H1 (cell line): Measurements from ENCODE around the gene MRTFB. TPM values are rescaled to one million over a fixed set of nuclear protein-coding genes. Genes with fewer than 3 reads are reported as not detected.
A peak's percentile ranks its signal among the peaks of the same experiment; 100 is the strongest.

Experiments
- CTCF ChIA-PET: fragments of 300-600 bp; sonication (Branson Sonifier 250); formaldehyde crosslinking; loops from one replicate; lab custom pipeline; 2021; ENCODE audit not compliant: partially characterized antibody; lab: Charles Lee
- POLR2A ChIA-PET: fragments of 300-600 bp; sonication (Branson Sonifier 250); formaldehyde crosslinking; loops from one replicate; lab custom pipeline; 2021; ENCODE audit warnings: inconsistent platforms; ENCODE audit not compliant: partially characterized antibody; lab: Charles Lee
- DNase-seq, 2 experiments: peaks; one replicate each; pipeline versions ENCODE4 v3.0.0 to v3.0.0-alpha.2; 2010 to 2022; ENCODE audit warnings: low spot score in 2 of 2, low read depth in 1 of 2, mixed read lengths in 1 of 2
- FAIRE-seq: peaks from 2 replicates; lab custom pipeline; 2011; peaks lifted over from hg19 to GRCh38; lab: Jason Lieb, UNC
- H2AFZ ChIP-seq: 2 replicates; pipeline ENCODE4 v1.8.1; 2012; ENCODE audit warnings: low read length, inconsistent platforms
- H2AK5ac ChIP-seq: 2 replicates; pipeline ENCODE4 v1.6.1; 2013; ENCODE audit warnings: low read depth, low read length
- H2BK120ac ChIP-seq: replicated peaks from 2 replicates; pipeline ENCODE3; 2013; ENCODE audit warnings: low read depth, low read length, inconsistent platforms
- H2BK12ac ChIP-seq: 2 replicates; pipeline ENCODE4 v1.6.1; 2013; ENCODE audit warnings: low read depth, low read length
- H2BK15ac ChIP-seq: 2 replicates; pipeline ENCODE4 v1.6.1; 2013; ENCODE audit warnings: low read length
- H2BK20ac ChIP-seq: 2 replicates; pipeline ENCODE4 v1.6.1; 2013; ENCODE audit warnings: low read length
- H2BK5ac ChIP-seq: 2 replicates; pipeline ENCODE4 v1.6.1; 2013; ENCODE audit warnings: low read depth, low read length
- H3K14ac ChIP-seq: 2 replicates; pipeline ENCODE4 v1.6.1; 2013; ENCODE audit warnings: inconsistent platforms; ENCODE audit not compliant: insufficient read length
- H3K18ac ChIP-seq: 2 replicates; pipeline ENCODE4 v1.6.1; 2013; ENCODE audit warnings: low read length; ENCODE audit errors: extremely low read depth
- H3K23ac ChIP-seq: 2 replicates; pipeline ENCODE4 v1.6.1; 2013; ENCODE audit warnings: inconsistent platforms; ENCODE audit not compliant: insufficient read length
- H3K23me2 ChIP-seq: 2 replicates; pipeline ENCODE4 v1.6.1; 2013; ENCODE audit warnings: low read depth, low read length
- H3K27ac ChIP-seq: 2 replicates; pipeline ENCODE4 v1.6.1; 2011; ENCODE audit warnings: low read depth, low read length, inconsistent platforms
- H3K27me3 ChIP-seq, 4 experiments: replicated peaks in 1 of 4; 1 replicate in 1 of 4; 2 replicates in 3 of 4; pipeline versions ENCODE4 v1.6.1 to v1.8.1; 2011 to 2013; ENCODE audit warnings: low read length in 3 of 4, mild to moderate bottlenecking in 3 of 4, inconsistent platforms in 2 of 4, mixed read lengths in 2 of 4, moderate library complexity in 1 of 4; ENCODE audit not compliant: control insufficient read depth in 3 of 4, insufficient read depth in 3 of 4; ENCODE audit errors: extremely low read depth in 1 of 4
- H3K36me3 ChIP-seq, 4 experiments: 2 replicates each; pipeline versions ENCODE4 v1.6.1 to v1.8.1; 2011 to 2013; ENCODE audit warnings: mild to moderate bottlenecking in 4 of 4, low read length in 3 of 4, moderate library complexity in 2 of 4, control low read depth in 1 of 4, inconsistent platforms in 1 of 4; ENCODE audit not compliant: insufficient read depth in 4 of 4, control insufficient read depth in 2 of 4
- H3K4ac ChIP-seq: replicated peaks from 2 replicates; pipeline ENCODE3; 2013; ENCODE audit warnings: low read length, low read depth, mixed read lengths, inconsistent platforms; ENCODE audit not compliant: insufficient read length
- H3K4me1 ChIP-seq, 4 experiments: replicated peaks in 1 of 4; 1 replicate in 1 of 4; 2 replicates in 3 of 4; pipeline versions ENCODE4 v1.6.1 to v1.8.1; 2011 to 2013; ENCODE audit warnings: low read length in 3 of 4, inconsistent platforms in 2 of 4, mixed read lengths in 1 of 4; ENCODE audit not compliant: insufficient read depth in 4 of 4, control insufficient read depth in 3 of 4
- H3K4me2 ChIP-seq, 2 experiments: 2 replicates each; pipeline versions ENCODE4 v1.6.1 to v1.8.1; 2011 to 2013; ENCODE audit warnings: low read depth in 2 of 2, low read length in 2 of 2, control low read depth in 1 of 2, inconsistent platforms in 1 of 2, mild to moderate bottlenecking in 1 of 2; ENCODE audit not compliant: insufficient read depth in 1 of 2
- H3K4me3 ChIP-seq, 4 experiments: fragments of 200-600, 300-600 bp in 1 of 4; sonication (generic), shearing (Covaris generic), sonication (Bioruptor Twin) in 1 of 4; 2 replicates each; pipeline versions ENCODE4 v1.5.1 to v1.8.1; 2011 to 2016; ENCODE audit warnings: low read length in 4 of 4, low read depth in 3 of 4, control low read depth in 2 of 4, inconsistent platforms in 2 of 4, mild to moderate bottlenecking in 2 of 4, mixed read lengths in 1 of 4, moderate library complexity in 1 of 4; ENCODE audit not compliant: insufficient read depth in 2 of 4; ENCODE audit errors: extremely low read depth in 1 of 4
- H3K56ac ChIP-seq: replicated peaks from 2 replicates; pipeline ENCODE3; 2013; ENCODE audit warnings: low read depth, mild to moderate bottlenecking, mixed read lengths, low read length, inconsistent platforms; ENCODE audit not compliant: insufficient read length
- H3K79me1 ChIP-seq: 2 replicates; pipeline ENCODE4 v1.6.1; 2013; ENCODE audit warnings: low read depth, low read length, control low read depth
- H3K79me2 ChIP-seq, 2 experiments: 2 replicates each; pipeline versions ENCODE4 v1.6.1 to v1.8.1; 2012 to 2013; ENCODE audit warnings: low read length in 2 of 2, mild to moderate bottlenecking in 2 of 2, inconsistent platforms in 1 of 2; ENCODE audit not compliant: insufficient read depth in 2 of 2, control insufficient read depth in 1 of 2
- H3K9ac ChIP-seq, 4 experiments: replicated peaks in 1 of 4; 1 replicate in 1 of 4; 2 replicates in 3 of 4; pipeline versions ENCODE4 v1.6.1 to v1.8.1; 2011 to 2013; ENCODE audit warnings: low read depth in 3 of 4, low read length in 3 of 4, control low read depth in 2 of 4, mild to moderate bottlenecking in 2 of 4, moderate library complexity in 2 of 4, inconsistent platforms in 1 of 4; ENCODE audit errors: extremely low read depth in 1 of 4
- H3K9me3 ChIP-seq, 2 experiments: 2 replicates each; pipeline versions ENCODE4 v1.6.1 to v1.8.1; 2012 to 2013; ENCODE audit warnings: mild to moderate bottlenecking in 2 of 2, moderate library complexity in 2 of 2, control low read depth in 1 of 2, inconsistent platforms in 1 of 2, low read depth in 1 of 2, low read length in 1 of 2, mixed read lengths in 1 of 2; ENCODE audit not compliant: insufficient read depth in 2 of 2
- H4K20me1 ChIP-seq, 2 experiments: replicated peaks in 1 of 2; 2 replicates each; pipeline versions ENCODE3 to v1.8.1; 2011 to 2013; ENCODE audit warnings: inconsistent platforms in 2 of 2, low read length in 2 of 2, mild to moderate bottlenecking in 1 of 2; ENCODE audit not compliant: insufficient read depth in 2 of 2, control insufficient read depth in 1 of 2
- H4K5ac ChIP-seq: 2 replicates; pipeline ENCODE4 v1.6.1; 2013; ENCODE audit warnings: low read length, low read depth, mixed read lengths, inconsistent platforms; ENCODE audit not compliant: insufficient read length
- H4K8ac ChIP-seq: 2 replicates; pipeline ENCODE4 v1.8.0; 2013; ENCODE audit warnings: mild to moderate bottlenecking, moderate library complexity, low read length, inconsistent platforms; ENCODE audit not compliant: insufficient read depth; ENCODE audit errors: extremely low read depth
- H4K91ac ChIP-seq: replicated peaks from 2 replicates; pipeline ENCODE3; 2013; ENCODE audit warnings: low read length, mixed read lengths, inconsistent platforms; ENCODE audit not compliant: insufficient read length
- CBX8 ChIP-seq: fragments of 300-800, 300-1000 bp; sonication (generic); IDR thresholded peaks from 2 replicates; pipeline ENCODE4 v1.7.1; 2016; ENCODE audit warnings: low read depth, low read length, borderline replicate concordance
- CREB1 ChIP-seq: IDR thresholded peaks from 2 replicates; pipeline ENCODE4 v1.6.1; 2012; ENCODE audit warnings: inconsistent platforms
- HDAC2 ChIP-seq, 2 experiments: fragments of 300-600 bp in 1 of 2; sonication (generic) in 1 of 2; IDR thresholded peaks; 2 replicates each; pipeline ENCODE4 v1.6.1; 2011 to 2012; ENCODE audit warnings: low read depth in 2 of 2, low read length in 2 of 2, mild to moderate bottlenecking in 2 of 2, moderate library complexity in 2 of 2, borderline replicate concordance in 1 of 2, inconsistent platforms in 1 of 2
- RBBP5 ChIP-seq: IDR thresholded peaks from 2 replicates; pipeline ENCODE4 v1.7.1; 2012; ENCODE audit warnings: low read depth, mild to moderate bottlenecking, inconsistent platforms, low read length, moderate library complexity, borderline replicate concordance
- SIN3A ChIP-seq, 2 experiments: IDR thresholded peaks in 1 of 2; conservative IDR thresholded peaks in 1 of 2; 2 replicates each; pipeline ENCODE4 v1.6.1; 2011 to 2012; ENCODE audit warnings: low read length in 2 of 2, improper control_type of control experiment in 1 of 2, low read depth in 1 of 2, mild to moderate bottlenecking in 1 of 2
- SIRT6 ChIP-seq: IDR thresholded peaks from one replicate; pipeline ENCODE4 v1.7.1; 2012; ENCODE audit warnings: low read length, inconsistent platforms
- SP1 ChIP-seq: IDR thresholded peaks from 2 replicates; pipeline ENCODE4 v1.6.1; 2011; ENCODE audit warnings: low read depth, low read length
- TAF1 ChIP-seq: IDR thresholded peaks from 2 replicates; pipeline ENCODE4 v1.6.1; 2011; ENCODE audit warnings: mild to moderate bottlenecking, low read depth, low read length
- whole genome bisulfite sequencing, 2 experiments: shearing (Covaris generic) in 1 of 2; methylation state at CpG; one replicate each; pipeline versions ENCODE4 v1.1.6 to v1.1.7; 2013 to 2015; ENCODE audit warnings: low lambda C conversion rate in 2 of 2, mixed read lengths in 2 of 2, inconsistent platforms in 1 of 2, low coverage in 1 of 2, missing lambda C conversion rate in 1 of 2; ENCODE audit not compliant: insufficient replicate concordance in 2 of 2, insufficient coverage in 1 of 2, insufficient read length in 1 of 2; ENCODE audit errors: extremely low coverage in 1 of 2, missing lambda C conversion rate in 1 of 2; 5-methylcytosine and 5-hydroxymethylcytosine counted together
- polyA plus RNA-seq, 7 experiments: library from polyadenylated mRNA; depleted of rRNA in 3 of 7; stranded (reverse) in 5 of 7; unstranded in 2 of 7; fragments of >200 nt in 5 of 7; fragments of 200-250 nt in 2 of 7; gene quantifications; 1 replicate in 5 of 7; 2 replicates in 1 of 7; 4 replicates in 1 of 7; pipeline versions ENCODE4 v1.2.1 to v1.2.3, GENCODE V29; 2011 to 2013; ENCODE audit warnings: missing spikeins in 2 of 7, mixed read lengths in 2 of 7
- total RNA-seq: library from RNA; stranded (reverse); fragmentation: NEBNext Ultra II Directional; extraction: Animal tissue kit (Norgen Biotek cat#: 25700); gene quantifications from 2 replicates; pipeline ENCODE4 v1.2.1, GENCODE V29; 2021
- TF ChIP-seq, protein P1 (sequence below): IDR thresholded peaks from 2 replicates; pipeline ENCODE4 v1.6.1; 2012; ENCODE audit warnings: inconsistent platforms

Gene MRTFB
- total and polyA plus RNA-seq, 2 of the 8 experiments (the other 6 are each of a cell fraction or from before 2014, with no cell fraction given): 13.5 to 34.9 TPM

DNA sequence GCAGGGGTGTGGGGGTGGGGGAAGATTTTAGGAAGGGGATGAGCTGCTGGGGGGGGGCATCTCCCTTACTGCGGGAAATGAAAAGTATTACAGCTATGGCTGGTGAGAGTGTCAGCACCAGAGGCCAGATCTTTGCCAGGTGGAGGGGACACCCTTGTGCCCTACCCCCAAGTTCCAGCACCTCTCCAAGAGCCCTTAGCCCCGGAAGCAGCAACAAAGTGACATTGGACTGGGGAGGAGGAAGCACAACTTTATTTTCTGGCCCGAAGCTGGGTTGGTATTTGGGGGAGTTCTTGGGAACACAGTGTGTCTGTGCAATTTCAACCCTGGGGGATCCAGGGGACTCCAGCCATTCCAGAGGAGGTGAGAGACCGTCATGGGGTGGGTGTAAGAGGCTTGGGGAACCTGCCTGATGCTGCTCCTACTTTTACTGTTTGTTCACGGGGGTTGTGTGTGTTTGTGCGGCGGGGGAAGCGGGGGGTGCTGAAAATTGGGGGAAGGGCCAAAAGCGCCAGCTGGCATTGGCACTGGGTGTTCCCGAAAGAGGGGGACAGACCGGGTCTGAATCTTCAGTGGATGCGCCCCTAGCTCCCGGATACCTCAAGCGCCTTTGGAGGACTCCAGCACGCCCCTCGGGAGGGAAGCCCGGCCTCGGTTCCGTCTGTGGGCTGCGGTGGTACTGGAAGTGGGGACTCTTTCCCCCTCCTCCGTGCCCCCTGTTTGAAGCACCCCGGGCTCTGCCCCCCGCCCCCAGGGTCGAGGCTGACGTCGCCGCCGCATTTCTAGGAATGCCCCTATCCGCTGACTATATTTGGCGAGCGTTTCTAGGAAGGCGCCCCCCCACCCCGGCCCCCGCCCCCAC lies 230.3 kb downstream of the MRTFB start:
- H3K23me2 ChIP-seq: peaks cover 14% of the 10 kb centered on the region
- no peak overlapping the region for H3K23ac ChIP-seq
- H3K9me3 ChIP-seq: no peaks in the 10 kb centered on the region
- peak overlapping the region; percentile 81 for H3K4ac ChIP-seq
- peaks cover 0 to 2% of the 10 kb centered on the region in 2 experiments for H4K20me1 ChIP-seq
- peaks cover 0 to 5% (median 0%) of the 10 kb centered on the region in 4 experiments; a peak in 2 of 7 replicates for H3K27me3 ChIP-seq
- peak overlapping the region; percentile 17; the same call in 1 of the 2 replicates for H2BK12ac ChIP-seq
- H3K56ac ChIP-seq: no peak overlapping the region
- H2BK20ac ChIP-seq: no peak overlapping the region
- H3K27ac ChIP-seq: no peak overlapping the region
- peak overlapping the region; percentile 76 to 96 for H3K4me2 ChIP-seq
- H3K18ac ChIP-seq: peak overlapping the region; percentile 83
- no peak for FAIRE-seq
- DNase-seq: no peak
- no peak overlapping the region for H3K14ac ChIP-seq
- POLR2A ChIA-PET: interaction anchor here (0.7 to 1.4 kb wide), 4 partner anchors 9 to 54 kb away, joined by 3 to 6 read pairs (median 3); no protein-coding TSS in a partner anchor
- H3K4me3 ChIP-seq: peak overlapping the region; percentile 34 to 73 (median 64)
- H2BK15ac ChIP-seq: peak overlapping the region; percentile 72; the same call in 1 of the 2 replicates
- 0 out of 2 replicates have a peak overlapping the region, but pooled peaks have one; percentile 52 for H2BK5ac ChIP-seq
- H3K79me2 ChIP-seq: peaks cover 3 to 33% of the 10 kb centered on the region in 2 experiments; a peak in 3 of 4 replicates
- H4K8ac ChIP-seq: no peak overlapping the region; the same call in 1 of the 2 replicates
- WGBS, 2 experiments: 4% methylated on average over 24 of the region's 34 CpGs; no CpG with 5 or more reads in 1 of the 2 experiments
- 0 out of 7 replicates have a peak overlapping the region, but pooled peaks of 2 of the 4 experiments have one; percentile 1 to 14 for H3K9ac ChIP-seq
- H2AK5ac ChIP-seq: no peak overlapping the region
- H3K36me3 ChIP-seq: no peaks in the 10 kb centered on the region
- peaks cover 5% of the 10 kb centered on the region for H3K79me1 ChIP-seq
- peak overlapping the region; percentile 51 for H4K91ac ChIP-seq
- no peak overlapping the region for H2AFZ ChIP-seq
- peaks cover 3 to 18% (median 9%) of the 10 kb centered on the region in 4 experiments; a peak in 5 of 7 replicates for H3K4me1 ChIP-seq
- H4K5ac ChIP-seq: peak overlapping the region; percentile 38
- CTCF ChIA-PET: interaction anchor here (0.7 to 4.4 kb wide), 11 partner anchors 8 to 604 kb away, joined by 3 to 20 read pairs (median 3); no protein-coding TSS in a partner anchor
- no peak overlapping the region for H2BK120ac ChIP-seq
- TF ChIP-seq TAF1 (0 out of 2 replicates have a peak, but pooled peaks have one; percentile 19), SIRT6 (no peak), CBX8 (no peak), SP1 (no peak), SIN3A (conservative IDR thresholded peaks at IDR 0.05 in 1 of 2, IDR thresholded peaks at IDR 0.05 in 1 of 2; ENCODE audit: low read depth in 1 of 2, low read length in 2 of 2) (no peak), HDAC2 (IDR thresholded peaks at IDR 0.05; ENCODE audit: borderline replicate concordance in 1 of 2, low read depth in 2 of 2, low read length in 2 of 2) (no peak), CREB1 (0 out of 2 replicates have a peak, but pooled peaks have one; percentile 19), RBBP5 (no peak)
- TF ChIP-seq, protein P1, sequence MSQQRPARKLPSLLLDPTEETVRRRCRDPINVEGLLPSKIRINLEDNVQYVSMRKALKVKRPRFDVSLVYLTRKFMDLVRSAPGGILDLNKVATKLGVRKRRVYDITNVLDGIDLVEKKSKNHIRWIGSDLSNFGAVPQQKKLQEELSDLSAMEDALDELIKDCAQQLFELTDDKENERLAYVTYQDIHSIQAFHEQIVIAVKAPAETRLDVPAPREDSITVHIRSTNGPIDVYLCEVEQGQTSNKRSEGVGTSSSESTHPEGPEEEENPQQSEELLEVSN: no peak
